A673 (cell line): ENCODE data around the gene THY1. TPM values are rescaled to one million over a fixed set of nuclear protein-coding genes. Genes with fewer than 3 reads are reported as not detected.

Source experiments
- BruUV-seq: library from RNA; stranded (reverse); fragments of 400-500 nt; replicated peaks from 2 replicates; lab custom pipeline; 2021; lab: Mats Ljungman, UMichigan
- CTCF ChIA-PET: fragments of 300-600 bp; sonication (Branson Sonifier 250); formaldehyde crosslinking; loops from one replicate; lab custom pipeline; 2022; ENCODE audit warnings: antibody characterized with exemption; lab: Charles Lee
- POLR2A ChIA-PET: fragments of 300-600 bp; sonication (Branson Sonifier 250); formaldehyde crosslinking; loops from one replicate; lab custom pipeline; 2022; ENCODE audit warnings: antibody characterized with exemption; ENCODE audit not compliant: low non-redundant PET; lab: Charles Lee
- DNase-seq: peaks from one replicate; pipeline ENCODE4 v3.0.0-alpha.2; 2015; ENCODE audit warnings: low spot score
- H3K27ac ChIP-seq: fragments of 200-600 bp; sonication (generic); 2 replicates; pipeline ENCODE4 v1.5.1; 2016; ENCODE audit warnings: mixed run types, low read depth, mild to moderate bottlenecking, mixed read lengths, antibody characterized with exemption, low read length; ENCODE audit not compliant: poor library complexity, severe bottlenecking
- H3K27me3 ChIP-seq: fragments of 200-600 bp; sonication (generic); replicated peaks from 2 replicates; pipeline ENCODE4 v1.6.1; 2017; ENCODE audit warnings: mixed run types, low read depth, mild to moderate bottlenecking, mixed read lengths, antibody characterized with exemption, low read length; ENCODE audit not compliant: insufficient read depth, poor library complexity
- H3K36me3 ChIP-seq: fragments of 200-600 bp; sonication (generic); 2 replicates; pipeline ENCODE4 v1.6.1; 2016; ENCODE audit warnings: mixed run types, mild to moderate bottlenecking, mixed read lengths, antibody characterized with exemption, low read length; ENCODE audit not compliant: insufficient read depth, poor library complexity, severe bottlenecking
- H3K4me1 ChIP-seq: fragments of 200-600 bp; sonication (generic); 2 replicates; pipeline ENCODE4 v1.6.1; 2017; ENCODE audit warnings: mixed run types, mild to moderate bottlenecking, mixed read lengths, antibody characterized with exemption, low read length; ENCODE audit not compliant: insufficient read depth, poor library complexity, severe bottlenecking
- H3K4me3 ChIP-seq: fragments of 200-600 bp; sonication (generic); 2 replicates; pipeline ENCODE4 v1.5.1; 2016; ENCODE audit warnings: low read depth, mixed run types, mild to moderate bottlenecking, mixed read lengths, low read length; ENCODE audit not compliant: poor library complexity, severe bottlenecking
- H3K9me3 ChIP-seq: fragments of 200-600 bp; sonication (generic); 2 replicates; pipeline ENCODE4 v1.6.1; 2016; ENCODE audit warnings: mixed run types, low read depth, mild to moderate bottlenecking, mixed read lengths, antibody characterized with exemption, low read length; ENCODE audit not compliant: poor library complexity, severe bottlenecking
- CTCF ChIP-seq: fragments of 300-800, 200-600 bp; sonication (generic); conservative IDR thresholded peaks from 2 replicates; pipeline ENCODE4 v1.5.1; 2017; ENCODE audit warnings: low read depth, mild to moderate bottlenecking, antibody characterized with exemption, low read length, moderate library complexity, mixed read lengths
- EZH2 ChIP-seq: fragments of 200-600 bp; sonication (generic); IDR thresholded peaks from 2 replicates; pipeline ENCODE4 v1.6.1; 2017; ENCODE audit warnings: borderline replicate concordance, low read depth, mild to moderate bottlenecking, mixed read lengths, antibody characterized with exemption, low read length; ENCODE audit not compliant: poor library complexity, severe bottlenecking
- intact Hi-C: fragments of 100-400 bp; cut with micrococcal nuclease; formaldehyde crosslinking; loops from one replicate; pipeline ENCODE4 v1.10.0; 2022; ENCODE audit not compliant: unreplicated experiment
- total RNA-seq: library from RNA; stranded (reverse); gene quantifications from 2 replicates; pipeline ENCODE4 v1.2.3, GENCODE V29; 2021

The THY1 gene
- total RNA-seq, 1 experiment from 2014 or later, result 187 TPM

- no peak for DNase-seq
- intact Hi-C loops, result no loop called here
- Histone ChIP-seq H3K27ac (no peak overlapping the region), H3K4me1 (peaks cover 15% of the 10 kb centered on the region), H3K9me3 (no peaks in the 10 kb centered on the region), H3K4me3 (no peak overlapping the region), H3K36me3 (no peaks in the 10 kb centered on the region), H3K27me3 (no peaks in the 10 kb centered on the region)
- CTCF ChIA-PET, result no interaction called here
- TF ChIP-seq EZH2, result no peak
- BruUV-seq, result no TSS peak
- POLR2A ChIA-PET, result no interaction called here
Observed at GRCh38 chr11:119431523-119431922, 8.6 kb upstream of the THY1 start.

GRCh38 chr11:119427279-119427678 lies 4.3 kb upstream of the THY1 start:
- DNase-seq, result no peak
- intact Hi-C loops, result no loop called here
- Histone ChIP-seq H3K9me3 (no peaks in the 10 kb centered on the region), H3K4me3 (no peak overlapping the region), H3K27ac (no peak overlapping the region), H3K27me3 (no peaks in the 10 kb centered on the region), H3K4me1 (peaks cover 12% of the 10 kb centered on the region), H3K36me3 (no peaks in the 10 kb centered on the region)
- CTCF ChIA-PET, result no interaction called here
- TF ChIP-seq CTCF (no peak), EZH2 (no peak)
- no TSS peak for BruUV-seq
- POLR2A ChIA-PET, result no interaction called here

- POLR2A ChIA-PET, result no interaction called here
- no peaks in the 10 kb centered on the region for H3K36me3 ChIP-seq
- CTCF ChIA-PET, result no interaction called here
- no peak overlapping the region for H3K27ac ChIP-seq
- no peaks in the 10 kb centered on the region for H3K27me3 ChIP-seq
- peaks cover 12% of the 10 kb centered on the region for H3K4me1 ChIP-seq
- no peak for TF ChIP-seq CTCF
- no peak for TF ChIP-seq EZH2
- no TSS peak for BruUV-seq
- intact Hi-C loops, result no loop called here
- no peak overlapping the region for H3K4me3 ChIP-seq
- H3K9me3 ChIP-seq, result no peaks in the 10 kb centered on the region
- no peak for DNase-seq
Observed at GRCh38 chr11:119426142-119426541, 3.2 kb upstream of the THY1 start.

GRCh38 chr11:119424775-119425174 lies 1.8 kb upstream of the THY1 start:
- POLR2A ChIA-PET, result no interaction called here
- no TSS peak for BruUV-seq
- intact Hi-C loops, result no loop called here
- Histone ChIP-seq H3K36me3 (peaks cover 5% of the 10 kb centered on the region), H3K9me3 (no peaks in the 10 kb centered on the region), H3K4me3 (no peak overlapping the region), H3K27me3 (no peaks in the 10 kb centered on the region), H3K27ac (no peak overlapping the region), H3K4me1 (peaks cover 22% of the 10 kb centered on the region)
- CTCF ChIA-PET, result no interaction called here
- TF ChIP-seq EZH2 (no peak), CTCF (no peak)
- DNase-seq, result no peak
